GM20000 (cell line): Measurements from ENCODE around the gene FNIP2.
"Not testable (repeated sequence)": the region's sequence is repeated elsewhere in the genome, so short reads cannot be mapped to it uniquely, and the experiment has no call there.

Source experiments
- DNase-seq: peaks from one replicate; pipeline ENCODE4 v3.0.0; 2012; ENCODE audit warnings: low spot score
- TF ChIP-seq, protein P1 (sequence below): IDR thresholded peaks from 2 replicates; pipeline ENCODE4 v1.5.1; 2012; ENCODE audit warnings: mild to moderate bottlenecking, control low read depth; ENCODE audit errors: extremely low read depth, missing control alignments

FNIP2 gene

GRCh38 chr4:158826057-158826456 is 57.2 kb downstream of the FNIP2 start:
- TF ChIP-seq, protein P1, sequence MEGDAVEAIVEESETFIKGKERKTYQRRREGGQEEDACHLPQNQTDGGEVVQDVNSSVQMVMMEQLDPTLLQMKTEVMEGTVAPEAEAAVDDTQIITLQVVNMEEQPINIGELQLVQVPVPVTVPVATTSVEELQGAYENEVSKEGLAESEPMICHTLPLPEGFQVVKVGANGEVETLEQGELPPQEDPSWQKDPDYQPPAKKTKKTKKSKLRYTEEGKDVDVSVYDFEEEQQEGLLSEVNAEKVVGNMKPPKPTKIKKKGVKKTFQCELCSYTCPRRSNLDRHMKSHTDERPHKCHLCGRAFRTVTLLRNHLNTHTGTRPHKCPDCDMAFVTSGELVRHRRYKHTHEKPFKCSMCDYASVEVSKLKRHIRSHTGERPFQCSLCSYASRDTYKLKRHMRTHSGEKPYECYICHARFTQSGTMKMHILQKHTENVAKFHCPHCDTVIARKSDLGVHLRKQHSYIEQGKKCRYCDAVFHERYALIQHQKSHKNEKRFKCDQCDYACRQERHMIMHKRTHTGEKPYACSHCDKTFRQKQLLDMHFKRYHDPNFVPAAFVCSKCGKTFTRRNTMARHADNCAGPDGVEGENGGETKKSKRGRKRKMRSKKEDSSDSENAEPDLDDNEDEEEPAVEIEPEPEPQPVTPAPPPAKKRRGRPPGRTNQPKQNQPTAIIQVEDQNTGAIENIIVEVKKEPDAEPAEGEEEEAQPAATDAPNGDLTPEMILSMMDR = no peak
- no peak for DNase-seq

- no peak for DNase-seq
- TF ChIP-seq, protein P1 = no peak
Measured at GRCh38 chr4:158826882-158827281, 58.1 kb downstream of the FNIP2 start.

- DNase-seq = no peak
- TF ChIP-seq, protein P1 = no peak
Measured at GRCh38 chr4:158827543-158827981, 58.7 kb downstream of the FNIP2 start.

DNA sequence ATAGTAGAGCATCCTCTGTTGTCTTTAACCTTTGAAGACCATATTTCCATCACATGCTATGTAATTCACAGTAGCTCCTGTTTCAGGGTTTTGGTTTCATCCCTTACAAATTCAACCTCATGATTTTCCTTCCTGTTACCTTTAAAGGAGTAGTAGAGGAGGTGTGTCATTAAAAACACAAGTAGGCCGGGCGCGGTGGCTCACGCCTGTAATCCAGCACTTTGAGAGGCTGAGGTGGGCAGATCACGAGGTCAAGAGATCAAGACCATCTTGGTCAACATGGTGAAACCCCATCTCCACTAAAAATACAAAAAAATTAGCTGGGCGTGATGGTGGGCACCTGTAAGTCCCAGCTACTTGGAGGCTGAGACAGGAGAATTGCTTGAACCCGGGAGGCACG is 59.3 kb downstream of the FNIP2 start:
- not testable (repeated sequence) for DNase-seq

GRCh38 chr4:158829254-158829653 is 60.4 kb downstream of the FNIP2 start:
- DNase-seq = no peak

DNA sequence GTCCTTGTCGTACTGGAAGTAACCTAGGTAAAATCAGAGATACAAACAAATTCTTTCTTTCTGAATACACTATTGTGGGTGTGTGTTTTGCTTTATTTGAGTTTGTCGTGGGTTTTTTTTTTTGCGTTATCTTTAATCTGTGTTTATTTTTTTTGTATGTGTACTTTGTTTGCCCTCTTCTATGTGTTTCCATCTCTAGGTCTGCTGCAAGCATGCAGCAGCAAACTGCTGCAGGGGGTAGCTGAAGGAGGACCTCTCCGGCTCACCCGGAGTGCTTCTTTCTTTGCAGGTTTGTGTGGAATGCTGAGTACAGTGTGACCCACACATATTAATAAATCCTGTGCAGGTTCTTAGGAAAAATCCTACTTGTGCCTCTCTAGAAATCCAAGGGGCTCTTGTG is 64.8 kb downstream of the FNIP2 start:
- DNase-seq = no peak

More at GRCh38 chr4:158829254-158829653, 60.4 kb downstream of the FNIP2 start:
- TF ChIP-seq, protein P1 = no peak

DNA sequence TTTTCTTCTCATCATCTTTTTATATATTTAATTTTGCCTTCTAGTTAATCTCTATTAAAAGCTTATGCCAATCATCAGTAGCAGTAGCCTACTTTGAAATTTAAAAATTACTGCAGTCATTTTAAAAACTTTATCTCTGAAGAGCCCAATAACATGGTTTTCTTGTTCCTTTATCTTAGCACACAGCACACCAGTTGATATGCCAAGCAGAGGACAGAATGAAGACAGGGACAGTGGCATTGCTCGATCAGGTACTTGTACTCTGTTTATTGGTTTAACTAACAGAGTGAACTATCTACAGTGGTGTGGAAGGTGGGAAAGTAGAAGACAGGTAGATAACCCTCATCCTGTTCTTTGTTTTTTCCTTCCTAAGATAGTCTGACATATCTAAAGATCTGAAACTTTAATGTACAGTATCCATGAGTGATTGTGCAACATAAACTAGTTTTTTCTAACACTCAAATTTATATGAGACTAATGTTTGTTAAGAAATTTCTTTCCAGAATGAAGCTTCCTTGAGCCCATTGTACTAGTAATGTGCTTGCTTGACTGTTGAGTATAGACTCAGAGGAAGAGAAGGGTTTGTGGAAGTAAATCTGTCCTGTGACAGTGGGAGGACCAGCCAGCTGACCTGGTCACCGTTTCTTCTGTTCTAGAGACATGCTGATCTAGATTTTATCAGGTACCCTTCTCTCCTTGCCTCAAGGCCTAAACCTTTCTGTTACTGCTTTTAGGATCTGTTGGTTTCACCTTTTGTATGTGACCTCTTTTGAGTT is 66.6 kb downstream of the FNIP2 start:
- no peak for DNase-seq
- TF ChIP-seq, protein P1 = no peak

More for the DNA sequence above, 64.8 kb downstream of the FNIP2 start:
- TF ChIP-seq, protein P1 = no peak

GRCh38 chr4:158836002-158836369 is 67.2 kb downstream of the FNIP2 start:
- TF ChIP-seq, protein P1 = no peak

More at GRCh38 chr4:158836002-158836369, 67.2 kb downstream of the FNIP2 start:
- DNase-seq = no peak
